Activated B cell treated with CpG ODN at 0.5 μM for 24 hours (primary cell): Measurements from ENCODE around the gene ITGB6. TPM values are rescaled to one million over a fixed set of nuclear protein-coding genes. Genes with fewer than 3 reads are reported as not detected.

Source experiments
- ATAC-seq: fragments of 200-7000 bp; cut with Tn5 transposase; one replicate; pipeline ENCODE4 v1.10.0; 2021; ENCODE audit warnings: low read depth, mild to moderate bottlenecking, moderate library complexity
- CTCF ChIA-PET: fragments of 350-600 bp; sonication (Branson Sonifier 250); formaldehyde crosslinking; loops from one replicate; lab custom pipeline; 2021; ENCODE audit warnings: antibody characterized with exemption; lab: Charles Lee
- POLR2A ChIA-PET: fragments of 350-600 bp; sonication (Branson Sonifier 250); formaldehyde crosslinking; loops from one replicate; lab custom pipeline; 2021; ENCODE audit warnings: antibody characterized with exemption; lab: Charles Lee
- DNase-seq: peaks from one replicate; pipeline ENCODE4 v3.0.0; 2022
- H3K27ac Mint-ChIP-seq: one replicate; pipeline ENCODE4 v1.8.0; 2020; ENCODE audit warnings: mixed read lengths
- H3K27me3 Mint-ChIP-seq: one replicate; pipeline ENCODE4 v1.8.0; 2021; ENCODE audit warnings: mixed read lengths
- H3K36me3 Mint-ChIP-seq: one replicate; pipeline ENCODE4 v1.8.0; 2021; ENCODE audit warnings: low read depth, mixed read lengths
- H3K4me1 Mint-ChIP-seq: one replicate; pipeline ENCODE4 v1.8.0; 2021; ENCODE audit warnings: mixed read lengths
- H3K4me3 Mint-ChIP-seq: one replicate; pipeline ENCODE4 v1.8.0; 2020; ENCODE audit warnings: mild to moderate bottlenecking, mixed read lengths
- H3K9me3 Mint-ChIP-seq: one replicate; pipeline ENCODE4 v1.8.0; 2020; ENCODE audit warnings: mixed read lengths
- intact Hi-C: fragments of 100-400 bp; cut with micrococcal nuclease; formaldehyde crosslinking; loops from one replicate; pipeline ENCODE4 v1.15.1; 2024
- total RNA-seq: library from RNA; stranded (reverse); gene quantifications from 2 replicates; pipeline ENCODE4 v1.2.3, GENCODE V29; 2022
- TF ChIP-seq, protein P1 (sequence below): fragments of 200-600 bp; IDR thresholded peaks from one replicate; pipeline ENCODE4 v1.8.0; 2022; ENCODE audit warnings: antibody characterized with exemption, mild to moderate bottlenecking

Gene ITGB6
- total RNA-seq, 1 donor from 2014 or later = not detected

DNA sequence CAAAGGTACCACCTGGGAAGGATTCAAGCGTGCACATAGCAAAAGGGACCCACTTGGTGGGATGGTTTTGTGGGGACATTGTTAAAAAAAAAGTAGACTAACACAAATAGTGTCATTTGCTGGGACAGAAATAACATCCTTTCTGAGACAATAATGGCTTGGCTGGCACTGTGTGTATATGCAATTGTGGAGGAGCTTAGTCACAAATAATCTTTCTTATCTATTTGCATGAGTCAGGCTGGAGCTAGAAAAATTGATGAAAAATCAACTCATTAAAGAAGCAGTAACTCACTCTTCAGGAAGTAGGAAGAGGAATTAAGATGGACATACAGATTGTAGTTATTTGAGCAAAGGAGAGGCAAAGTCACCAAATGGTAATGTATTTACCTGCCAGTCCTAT, 29.5 kb upstream of the ITGB6 start:
- no peak for DNase-seq
- intact Hi-C loops = no loop called here
- no peak overlapping the region for H3K4me3 Mint-ChIP-seq
- ATAC-seq = no peak
- no peaks in the 10 kb centered on the region for H3K36me3 Mint-ChIP-seq
- no peaks in the 10 kb centered on the region for H3K9me3 Mint-ChIP-seq
- ChIA-PET POLR2A (no interaction called here), CTCF (no interaction called here)
- peaks cover 18% of the 10 kb centered on the region for H3K27me3 Mint-ChIP-seq
- peaks cover 2% of the 10 kb centered on the region for H3K4me1 Mint-ChIP-seq
- H3K27ac Mint-ChIP-seq = no peak overlapping the region
- TF ChIP-seq, protein P1, sequence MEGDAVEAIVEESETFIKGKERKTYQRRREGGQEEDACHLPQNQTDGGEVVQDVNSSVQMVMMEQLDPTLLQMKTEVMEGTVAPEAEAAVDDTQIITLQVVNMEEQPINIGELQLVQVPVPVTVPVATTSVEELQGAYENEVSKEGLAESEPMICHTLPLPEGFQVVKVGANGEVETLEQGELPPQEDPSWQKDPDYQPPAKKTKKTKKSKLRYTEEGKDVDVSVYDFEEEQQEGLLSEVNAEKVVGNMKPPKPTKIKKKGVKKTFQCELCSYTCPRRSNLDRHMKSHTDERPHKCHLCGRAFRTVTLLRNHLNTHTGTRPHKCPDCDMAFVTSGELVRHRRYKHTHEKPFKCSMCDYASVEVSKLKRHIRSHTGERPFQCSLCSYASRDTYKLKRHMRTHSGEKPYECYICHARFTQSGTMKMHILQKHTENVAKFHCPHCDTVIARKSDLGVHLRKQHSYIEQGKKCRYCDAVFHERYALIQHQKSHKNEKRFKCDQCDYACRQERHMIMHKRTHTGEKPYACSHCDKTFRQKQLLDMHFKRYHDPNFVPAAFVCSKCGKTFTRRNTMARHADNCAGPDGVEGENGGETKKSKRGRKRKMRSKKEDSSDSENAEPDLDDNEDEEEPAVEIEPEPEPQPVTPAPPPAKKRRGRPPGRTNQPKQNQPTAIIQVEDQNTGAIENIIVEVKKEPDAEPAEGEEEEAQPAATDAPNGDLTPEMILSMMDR = no peak

DNA sequence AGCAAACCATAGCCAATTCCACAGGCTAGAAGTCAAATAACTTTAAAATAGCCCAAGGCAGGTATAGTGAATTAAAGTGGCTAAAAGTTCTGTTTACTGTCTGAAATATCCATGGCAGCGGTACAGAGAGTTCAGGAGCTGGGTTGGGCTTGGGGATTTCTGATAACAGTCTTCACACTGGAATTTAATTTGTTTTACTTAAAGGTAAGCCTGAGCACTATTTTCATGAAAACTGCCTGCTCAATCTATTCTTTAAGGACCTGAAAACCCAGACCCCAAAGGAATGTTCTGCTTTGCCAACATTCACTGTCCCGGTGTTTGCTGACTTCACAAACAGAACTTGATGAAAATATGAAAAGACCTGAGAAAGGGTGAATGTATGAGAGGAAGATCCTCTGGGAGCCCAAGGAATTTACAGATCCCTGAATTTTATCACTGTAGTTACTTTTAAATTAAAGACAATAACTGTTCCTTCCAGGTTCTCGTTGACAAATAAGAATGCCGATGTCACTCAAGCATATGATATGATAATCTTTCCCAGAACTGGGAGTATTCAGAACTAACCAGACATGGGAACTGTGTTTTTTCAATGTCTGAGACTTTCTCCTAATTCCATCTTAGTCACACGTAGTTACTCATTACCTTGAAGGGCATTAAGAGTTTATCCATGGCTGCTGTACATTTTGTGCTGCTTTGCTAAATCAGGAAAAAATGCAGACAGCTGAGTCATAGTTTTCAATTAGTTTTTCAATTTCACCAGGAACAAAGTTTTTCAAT, 28.3 kb upstream of the ITGB6 start:
- Mint-ChIP-seq H3K4me1 (peaks cover 10% of the 10 kb centered on the region), H3K27me3 (peaks cover 14% of the 10 kb centered on the region), H3K36me3 (no peaks in the 10 kb centered on the region), H3K27ac (no peak overlapping the region), H3K9me3 (no peaks in the 10 kb centered on the region), H3K4me3 (no peak overlapping the region)
- TF ChIP-seq, protein P1 = no peak
- POLR2A ChIA-PET = no interaction called here
- intact Hi-C loops = no loop called here
- no peak for ATAC-seq
- CTCF ChIA-PET = no interaction called here
- DNase-seq = no peak

DNA sequence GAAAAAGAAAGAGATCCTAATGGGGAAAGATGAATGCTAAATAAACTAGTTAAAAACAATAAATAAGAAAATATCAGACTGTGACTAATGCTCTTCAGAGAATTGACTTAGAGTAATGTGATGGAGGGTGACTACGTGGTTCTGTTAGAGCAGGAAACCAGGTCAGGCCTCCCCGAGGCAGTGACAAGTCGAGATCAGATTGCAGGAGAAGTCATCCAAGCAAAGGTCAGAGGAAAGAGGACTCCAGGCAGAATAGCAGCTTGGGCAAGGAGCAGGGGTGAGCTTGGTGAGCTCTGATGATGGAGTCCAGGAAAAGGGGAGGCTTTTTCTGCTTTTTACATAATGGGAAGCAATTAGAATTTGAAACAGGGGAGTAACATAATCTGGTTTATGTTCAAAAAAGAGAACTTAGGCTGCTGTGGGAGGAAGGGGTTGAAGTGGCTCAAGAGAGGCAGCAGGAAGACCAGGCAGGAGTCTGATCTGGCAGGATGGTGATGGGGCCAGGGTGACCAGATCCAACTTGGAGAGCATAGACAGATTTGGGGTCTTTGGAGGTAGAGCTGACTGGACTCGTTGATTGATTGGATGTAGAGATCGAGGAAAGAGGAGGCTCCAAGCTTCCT, 27.3 kb upstream of the ITGB6 start:
- Mint-ChIP-seq H3K36me3 (no peaks in the 10 kb centered on the region), H3K27me3 (peaks cover 14% of the 10 kb centered on the region), H3K4me1 (peaks cover 10% of the 10 kb centered on the region), H3K9me3 (no peaks in the 10 kb centered on the region), H3K4me3 (no peak overlapping the region), H3K27ac (no peak overlapping the region)
- intact Hi-C loops = no loop called here
- ATAC-seq = no peak
- TF ChIP-seq, protein P1 = no peak
- POLR2A ChIA-PET = no interaction called here
- CTCF ChIA-PET = no interaction called here
- DNase-seq = no peak

DNA sequence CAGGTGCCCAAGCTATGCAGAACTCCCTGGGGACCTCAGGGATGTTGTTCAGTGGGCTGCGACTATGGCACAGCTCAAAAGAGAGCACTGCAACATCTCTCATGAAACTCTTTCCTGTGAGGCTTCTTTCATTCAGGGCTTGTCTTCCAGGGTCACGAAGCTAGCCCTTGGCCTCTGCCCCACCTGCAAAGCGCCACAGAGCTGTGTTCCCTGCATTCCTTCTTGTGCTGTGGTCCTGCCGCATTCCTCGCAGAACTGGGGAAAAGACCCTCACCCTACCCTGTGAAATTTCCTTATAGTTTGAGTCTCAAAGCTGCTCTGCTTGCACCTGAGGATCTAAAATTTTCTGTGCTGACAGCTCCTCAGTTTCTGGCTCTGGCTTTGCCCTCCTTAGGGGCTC, 26.3 kb upstream of the ITGB6 start:
- ATAC-seq (no peak), DNase-seq (no peak)
- H3K36me3 Mint-ChIP-seq = no peaks in the 10 kb centered on the region
- CTCF ChIA-PET = no interaction called here
- H3K27me3 Mint-ChIP-seq = peaks cover 14% of the 10 kb centered on the region
- POLR2A ChIA-PET = no interaction called here
- peaks cover 10% of the 10 kb centered on the region for H3K4me1 Mint-ChIP-seq
- TF ChIP-seq, protein P1 = no peak
- intact Hi-C loops = no loop called here
- H3K9me3 Mint-ChIP-seq = no peaks in the 10 kb centered on the region
- no peak overlapping the region for H3K4me3 Mint-ChIP-seq
- H3K27ac Mint-ChIP-seq = no peak overlapping the region

DNA sequence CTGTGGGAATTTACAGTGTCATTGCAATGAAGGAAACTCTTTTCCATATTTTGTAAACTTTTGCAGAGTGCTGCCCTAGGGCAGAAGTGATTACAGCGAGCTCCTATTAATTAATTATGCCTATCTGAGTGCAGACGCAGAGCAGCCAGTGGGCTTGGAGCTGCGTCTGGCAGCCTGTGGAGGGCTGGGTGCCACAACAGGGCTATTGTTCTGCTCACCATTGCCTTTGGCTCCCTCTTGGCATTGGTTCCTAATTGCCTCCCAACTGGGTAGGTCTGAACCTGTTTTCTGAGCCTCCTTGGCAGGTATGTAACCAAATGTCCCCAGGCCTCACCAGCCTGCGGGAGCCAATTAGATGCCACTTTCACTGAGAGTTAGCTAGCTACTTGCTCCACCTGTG, 25.6 kb upstream of the ITGB6 start:
- H3K27me3 Mint-ChIP-seq = peaks cover 14% of the 10 kb centered on the region
- ChIA-PET POLR2A (no interaction called here), CTCF (no interaction called here)
- H3K36me3 Mint-ChIP-seq = no peaks in the 10 kb centered on the region
- DNase-seq (no peak), ATAC-seq (no peak)
- H3K27ac Mint-ChIP-seq = no peak overlapping the region
- intact Hi-C loops = no loop called here
- H3K9me3 Mint-ChIP-seq = no peaks in the 10 kb centered on the region
- TF ChIP-seq, protein P1 = no peak
- H3K4me3 Mint-ChIP-seq = no peak overlapping the region
- H3K4me1 Mint-ChIP-seq = peaks cover 10% of the 10 kb centered on the region
